CD4-positive, alpha-beta T cell treated with Interferon gamma for 1 hour (primary cell): ENCODE measurements around the gene BRSK1.
"Not testable (repeated sequence)": the region's sequence is repeated elsewhere in the genome, so short reads cannot be mapped to it uniquely, and the experiment has no call there.

Experiments used
- DNase-seq: peaks from one replicate; pipeline ENCODE4 v3.0.0-alpha.2; 2020

The BRSK1 gene

GRCh38 chr19:55305491-55305890 lies 21.7 kb downstream of the BRSK1 start:
- DNase-seq: peak; percentile 40

DNA sequence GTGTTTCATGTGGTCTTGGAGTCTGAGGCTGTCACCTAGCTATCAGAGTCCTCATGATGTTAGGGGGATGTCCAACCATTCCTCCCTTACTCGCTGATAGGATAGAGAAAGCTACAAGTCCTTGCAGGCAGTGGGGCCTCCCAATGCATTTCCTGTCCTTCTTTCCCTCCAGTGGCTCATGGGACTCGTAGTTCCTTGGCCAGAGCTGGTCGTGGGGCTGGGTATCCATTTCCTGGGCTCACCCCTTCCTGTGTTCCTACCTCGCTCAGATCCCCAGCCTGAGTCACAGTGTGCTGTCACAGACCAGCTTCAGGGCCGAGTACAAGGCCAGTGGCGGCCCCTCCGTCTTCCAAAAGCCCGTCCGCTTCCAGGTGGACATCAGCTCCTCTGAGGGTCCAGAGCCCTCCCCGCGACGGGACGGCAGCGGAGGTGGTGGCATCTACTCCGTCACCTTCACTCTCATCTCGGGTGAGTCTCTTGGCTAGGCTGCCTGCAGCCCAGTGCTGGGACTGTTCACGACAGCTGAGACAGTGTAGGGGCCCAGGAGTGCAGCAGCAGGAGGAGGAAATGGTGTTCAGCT lies 22.3 kb downstream of the BRSK1 start:
- DNase-seq: no peak

DNA sequence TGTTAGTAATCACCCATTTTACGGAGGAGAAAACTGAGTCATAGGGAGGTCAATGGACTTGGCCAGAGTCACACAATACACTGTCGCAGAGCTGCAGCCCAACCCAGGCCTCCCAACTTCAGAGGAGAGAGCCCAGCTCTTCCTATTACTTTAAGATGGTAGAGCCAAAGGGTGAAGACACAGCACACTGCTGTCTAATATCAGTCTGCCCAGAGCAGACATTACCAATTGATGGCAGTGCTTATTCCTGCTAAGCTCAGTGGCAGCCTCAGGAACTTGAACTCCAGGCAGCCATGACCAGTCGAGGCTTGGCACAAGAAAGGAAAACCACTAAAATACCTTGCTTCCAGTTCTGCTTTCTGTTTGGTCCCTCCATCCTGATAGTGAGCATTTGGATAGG lies 22.9 kb downstream of the BRSK1 start:
- DNase-seq: no peak

DNA sequence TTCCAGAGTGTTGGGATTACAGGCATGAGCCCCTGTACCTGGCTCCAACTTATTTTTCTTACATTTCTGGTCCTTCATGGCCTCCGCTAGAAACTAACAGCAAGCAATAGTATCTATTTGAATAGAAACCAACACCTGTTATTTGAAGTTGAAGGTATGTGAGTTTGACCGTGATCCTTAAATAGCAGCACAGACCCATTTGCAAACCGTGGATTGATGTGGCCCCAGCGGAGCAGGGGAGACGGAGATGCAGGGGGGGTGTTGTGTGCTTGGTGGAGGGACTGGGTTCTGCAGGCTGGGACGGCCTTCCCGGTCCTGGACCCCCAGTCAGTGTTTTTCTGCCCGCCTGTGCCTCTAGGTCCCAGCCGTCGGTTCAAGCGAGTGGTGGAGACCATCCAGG lies 24.5 kb downstream of the BRSK1 start:
- no peak for DNase-seq

GRCh38 chr19:55309448-55309847 lies 25.7 kb downstream of the BRSK1 start:
- no peak for DNase-seq

DNA sequence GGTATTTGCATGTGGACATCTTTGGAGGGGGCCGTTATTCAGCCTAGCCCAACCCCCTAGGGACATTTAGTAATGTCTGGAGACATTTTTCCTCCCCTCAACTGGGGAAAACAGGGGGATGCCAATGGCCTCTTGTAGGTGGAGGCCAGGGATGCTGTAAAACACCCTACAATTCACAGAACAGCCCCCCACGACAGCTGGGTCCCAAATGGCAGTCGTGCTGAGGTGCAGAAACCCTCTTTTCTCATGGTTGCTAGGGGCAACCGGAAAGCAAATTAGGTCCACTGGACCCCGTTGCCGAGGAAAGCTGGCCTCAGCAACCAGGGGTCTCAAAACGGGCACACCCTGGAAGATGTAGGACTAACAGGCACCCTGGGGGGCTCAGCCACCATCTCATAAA lies 26.7 kb downstream of the BRSK1 start:
- no peak for DNase-seq

- no peak for DNase-seq
These were observed 27.6 kb downstream of the BRSK1 start for GRCh38 chr19:55311397-55311796.

- no peak for DNase-seq
These were observed 28.0 kb downstream of the BRSK1 start for GRCh38 chr19:55311797-55312196.

- DNase-seq: no peak
These were observed 29.1 kb downstream of the BRSK1 start for GRCh38 chr19:55312621-55313512.

DNA sequence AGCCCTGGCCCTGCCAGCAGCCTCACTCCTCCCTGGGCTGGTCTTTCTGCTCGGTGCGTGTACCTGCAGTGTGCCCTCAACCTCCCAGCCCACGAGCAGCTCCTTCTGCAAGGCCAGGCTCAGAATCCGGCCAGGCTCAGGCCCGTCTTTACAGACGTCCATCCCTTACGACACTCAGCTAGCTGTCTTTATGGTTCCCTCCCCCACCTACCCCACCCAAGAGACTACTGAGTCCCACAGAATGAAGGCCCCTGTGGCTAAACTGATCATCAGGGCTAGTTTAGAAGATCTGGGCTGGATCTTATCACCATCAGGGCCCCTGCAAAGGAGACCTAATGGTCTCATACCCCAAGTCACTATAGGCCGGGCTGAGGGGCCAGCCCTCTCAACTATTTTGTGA lies 30.6 kb downstream of the BRSK1 start:
- DNase-seq: no peak

GRCh38 chr19:55315956-55316525 lies 32.2 kb downstream of the BRSK1 start:
- DNase-seq: no peak

GRCh38 chr19:55316646-55317045 lies 32.8 kb downstream of the BRSK1 start:
- DNase-seq: no peak

DNA sequence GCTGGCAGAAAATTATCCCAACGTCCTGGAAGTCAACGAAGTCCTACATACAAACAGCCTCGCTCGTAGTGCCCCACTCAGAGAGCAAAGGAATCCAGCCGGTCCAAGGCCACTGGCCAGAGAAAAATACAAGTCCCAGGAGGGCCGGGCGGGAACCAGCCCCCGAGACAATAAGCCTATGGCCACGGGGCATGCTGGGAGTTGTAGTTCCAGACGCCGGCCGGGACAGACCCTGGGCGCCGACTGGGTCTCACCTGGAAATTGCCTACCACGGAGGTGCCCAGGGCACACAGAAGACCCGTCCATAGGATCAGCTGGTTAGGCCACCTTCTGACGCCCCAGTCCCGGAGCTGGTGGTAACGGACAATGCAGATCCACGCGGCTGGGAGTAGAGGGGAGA lies 36.0 kb downstream of the BRSK1 start:
- no peak for DNase-seq

GRCh38 chr19:55320844-55321419 lies 37.1 kb downstream of the BRSK1 start:
- no peak for DNase-seq

DNA sequence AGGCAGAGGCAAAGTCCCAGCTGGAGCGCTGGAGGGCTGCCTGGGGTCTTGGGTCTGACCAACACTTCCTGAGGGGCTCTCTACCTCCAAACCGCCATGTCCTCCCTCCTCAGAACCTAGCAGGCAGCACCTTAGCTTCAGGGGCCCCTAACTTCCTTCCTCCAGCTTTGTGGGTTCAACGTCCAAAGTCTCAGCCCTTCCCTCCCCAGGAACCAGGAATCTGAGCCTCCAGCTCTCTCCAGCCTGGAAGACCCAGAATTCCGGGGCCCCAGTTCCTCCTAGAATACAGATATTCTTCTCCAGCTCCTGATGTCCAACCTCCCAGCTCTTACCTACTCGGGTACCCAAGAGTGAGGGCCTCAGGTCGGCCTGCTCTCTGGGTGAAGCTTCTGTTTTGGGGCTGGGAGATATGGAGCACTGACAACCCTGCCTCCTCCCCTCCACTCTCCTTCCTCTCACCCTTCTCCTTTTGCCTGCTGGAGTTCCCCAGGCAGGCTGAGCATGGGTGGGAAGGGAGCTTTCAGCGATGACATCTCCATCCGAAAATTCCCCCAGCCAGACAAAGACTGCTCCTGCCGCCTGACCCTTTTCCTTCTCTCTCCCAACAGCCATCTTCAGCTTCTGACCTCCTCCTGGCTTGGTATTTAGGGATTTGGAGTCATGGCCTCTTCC lies 37.8 kb downstream of the BRSK1 start:
- no peak for DNase-seq

GRCh38 chr19:55322204-55322885 lies 38.5 kb downstream of the BRSK1 start:
- DNase-seq: no peak

GRCh38 chr19:55324662-55325061 lies 40.9 kb downstream of the BRSK1 start:
- no peak for DNase-seq

GRCh38 chr19:55325172-55325571 lies 41.4 kb downstream of the BRSK1 start, which contains the start of gene TMEM150B:
Gene TMEM150B, minus strand, starts transcription at chr19:55325341. Its CDS starts 4,305 bp downstream, at chr19:55321036.
- DNase-seq: no peak

- not testable (repeated sequence) for DNase-seq
These were observed 45.0 kb downstream of the BRSK1 start for GRCh38 chr19:55328774-55329318.

- not testable (repeated sequence) for DNase-seq
These were observed 46.0 kb downstream of the BRSK1 start for GRCh38 chr19:55329791-55330190.

DNA sequence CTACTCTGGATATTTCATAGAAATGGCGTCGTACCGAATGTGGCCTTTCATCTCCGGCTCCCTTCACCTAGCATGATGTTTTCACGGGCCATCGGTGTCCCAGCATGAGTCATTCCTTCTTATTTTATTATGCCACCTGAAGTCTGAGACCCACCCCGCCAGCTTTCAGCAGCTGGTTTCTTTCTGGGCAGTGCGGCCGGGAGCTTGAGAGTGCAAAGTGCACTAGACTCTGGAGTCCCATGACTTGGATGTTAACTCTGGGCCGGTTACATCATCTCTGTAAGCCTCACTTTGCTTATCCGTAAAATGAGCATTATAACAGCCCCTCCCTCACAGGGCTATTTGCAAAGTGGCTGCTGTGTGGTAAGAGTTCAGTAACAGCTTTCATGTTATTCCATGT lies 50.1 kb downstream of the BRSK1 start:
- DNase-seq: no peak

DNA sequence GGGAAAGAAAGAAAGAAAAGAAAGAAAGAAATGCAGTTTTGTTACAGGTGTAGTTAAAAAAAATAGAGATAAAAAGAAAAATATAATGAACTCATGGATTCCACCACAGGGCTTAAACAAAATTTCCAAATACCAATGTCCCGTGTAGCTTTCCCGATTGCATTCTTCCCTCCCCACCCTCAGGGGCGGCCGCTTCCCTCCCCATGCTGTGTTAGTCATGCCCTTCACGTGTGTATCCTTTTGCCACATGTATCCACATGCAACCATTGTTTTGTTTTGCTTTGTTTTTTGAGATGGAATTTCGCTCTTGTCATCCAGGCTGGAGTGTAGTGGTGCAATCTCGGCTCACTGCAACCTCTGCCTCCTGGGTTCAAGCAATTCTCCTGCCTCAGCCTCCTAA lies 52.3 kb downstream of the BRSK1 start:
- no peak for DNase-seq
